GM18508 (cell line): Measurements from ENCODE around the gene OBSCN.

Experiments
- ATAC-seq: cut with Tn5 transposase; IDR thresholded peaks from one replicate; pipeline ENCODE4 v1.9.1; 2021; ENCODE audit warnings: moderate number of reproducible peaks; ENCODE audit not compliant: insufficient read depth, unreplicated experiment

The OBSCN gene

DNA sequence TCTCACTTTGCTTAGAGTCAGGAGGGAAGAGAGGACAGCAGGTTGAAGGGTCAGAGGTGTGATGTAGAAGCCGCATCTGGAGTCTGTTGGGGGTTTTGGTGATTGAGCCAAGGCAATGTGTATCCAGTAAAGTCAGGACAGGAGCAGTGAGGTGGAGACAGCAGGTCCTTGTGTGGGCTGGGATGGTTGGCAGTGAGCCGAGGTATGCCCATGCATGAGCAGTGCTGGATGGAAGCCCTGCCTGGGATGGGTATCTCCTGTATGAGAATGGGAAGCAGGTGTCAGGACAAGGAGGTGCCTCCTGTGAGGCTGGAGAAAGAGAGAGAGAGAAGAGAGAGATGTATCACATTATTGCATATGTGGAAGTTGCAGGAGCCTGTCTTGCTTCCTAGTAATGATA lies 90.0 kb downstream of the OBSCN start:
- ATAC-seq, result no peak

DNA sequence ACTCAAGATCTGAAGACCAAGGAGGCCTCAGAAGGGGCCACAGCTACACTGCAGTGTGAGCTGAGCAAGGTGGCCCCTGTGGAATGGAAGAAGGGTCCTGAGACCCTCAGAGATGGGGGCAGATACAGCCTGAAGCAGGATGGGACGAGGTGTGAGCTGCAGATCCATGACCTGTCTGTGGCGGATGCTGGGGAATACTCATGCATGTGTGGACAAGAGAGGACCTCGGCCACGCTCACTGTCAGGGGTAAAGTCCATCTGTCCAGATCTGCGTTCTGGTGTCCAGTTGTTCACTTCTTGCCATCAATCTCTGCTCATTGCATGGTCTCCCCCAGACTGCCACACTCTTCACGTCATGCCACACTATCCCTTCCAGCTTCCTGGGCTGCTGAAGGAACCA lies 90.6 kb downstream of the OBSCN start:
- no peak for ATAC-seq

DNA sequence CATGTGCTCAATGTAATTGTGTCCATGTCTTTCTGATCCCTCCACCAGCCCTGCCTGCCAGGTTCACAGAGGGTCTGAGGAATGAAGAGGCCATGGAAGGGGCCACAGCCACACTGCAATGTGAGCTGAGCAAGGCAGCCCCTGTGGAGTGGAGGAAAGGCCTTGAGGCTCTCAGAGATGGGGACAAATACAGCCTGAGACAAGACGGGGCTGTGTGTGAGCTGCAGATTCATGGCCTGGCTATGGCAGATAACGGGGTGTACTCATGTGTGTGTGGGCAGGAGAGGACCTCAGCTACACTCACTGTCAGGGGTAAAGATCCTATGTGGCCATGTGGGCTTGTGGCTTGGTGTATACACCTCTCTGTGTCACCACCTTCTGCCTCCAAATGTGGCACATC lies 91.4 kb downstream of the OBSCN start:
- no peak for ATAC-seq

DNA sequence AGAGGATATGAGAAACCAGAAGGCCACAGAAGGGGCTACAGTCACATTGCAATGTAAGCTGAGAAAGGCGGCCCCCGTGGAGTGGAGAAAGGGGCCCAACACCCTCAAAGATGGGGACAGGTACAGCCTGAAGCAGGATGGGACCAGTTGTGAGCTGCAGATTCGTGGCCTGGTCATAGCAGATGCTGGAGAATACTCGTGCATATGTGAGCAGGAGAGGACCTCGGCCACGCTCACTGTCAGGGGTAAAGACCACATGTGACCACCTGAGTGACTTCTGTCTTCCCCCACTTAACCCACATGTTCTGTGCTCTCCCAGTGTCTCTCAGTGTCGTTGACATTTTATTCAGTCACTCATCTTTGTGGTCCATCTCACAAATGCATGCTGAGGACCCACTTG lies 92.1 kb downstream of the OBSCN start:
- ATAC-seq, result no peak

GRCh38 chr1:228302086-228302485 lies 94.2 kb downstream of the OBSCN start:
- no peak for ATAC-seq

GRCh38 chr1:228303596-228303995 lies 95.8 kb downstream of the OBSCN start:
- ATAC-seq, result no peak

- ATAC-seq, result no peak
Measured at GRCh38 chr1:228304225-228304624, 96.4 kb downstream of the OBSCN start.

- ATAC-seq, result no peak
Measured at GRCh38 chr1:228304766-228305395, 97.0 kb downstream of the OBSCN start.

- ATAC-seq, result no peak
Measured at GRCh38 chr1:228305721-228306152, 97.9 kb downstream of the OBSCN start.

- ATAC-seq, result no peak
Measured at GRCh38 chr1:228306275-228307217, 98.7 kb downstream of the OBSCN start.

DNA sequence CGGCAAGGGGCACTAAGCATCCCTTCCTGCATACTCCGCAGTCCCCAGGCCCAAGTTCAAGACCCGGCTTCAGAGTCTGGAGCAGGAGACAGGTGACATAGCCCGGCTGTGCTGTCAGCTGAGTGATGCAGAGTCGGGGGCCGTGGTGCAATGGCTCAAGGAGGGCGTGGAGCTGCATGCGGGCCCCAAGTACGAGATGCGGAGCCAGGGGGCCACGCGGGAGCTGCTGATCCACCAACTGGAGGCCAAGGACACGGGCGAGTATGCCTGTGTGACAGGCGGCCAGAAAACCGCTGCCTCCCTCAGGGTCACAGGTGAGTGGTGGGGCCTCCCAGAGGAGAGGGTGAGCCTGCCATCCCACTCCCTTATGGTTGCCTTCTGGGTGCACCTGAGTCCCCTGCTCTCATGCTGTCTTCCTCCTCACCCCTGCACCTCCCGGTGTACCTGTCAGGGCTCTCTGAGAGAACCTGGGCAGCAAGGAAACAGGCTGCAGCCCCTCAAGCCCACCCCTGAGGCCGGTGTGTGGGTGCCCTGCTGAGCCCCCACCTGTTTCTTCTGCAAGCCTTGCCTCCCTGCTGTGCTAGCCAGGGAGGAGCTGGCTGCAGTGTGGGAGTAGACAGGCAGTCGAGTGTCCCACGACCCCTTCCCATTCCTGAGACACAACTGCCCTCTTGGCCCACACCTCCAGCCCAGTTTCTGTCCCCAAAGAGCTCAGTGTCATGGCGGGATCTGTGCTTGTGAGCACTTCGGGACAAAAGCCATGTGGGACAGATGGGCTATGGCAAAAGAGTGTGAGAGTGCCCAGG lies 99.6 kb downstream of the OBSCN start:
- no peak for ATAC-seq

GRCh38 chr1:228308085-228308601 lies 100.3 kb downstream of the OBSCN start:
- ATAC-seq, result no peak

- no peak for ATAC-seq
Measured at GRCh38 chr1:228308628-228309325, 100.9 kb downstream of the OBSCN start.

DNA sequence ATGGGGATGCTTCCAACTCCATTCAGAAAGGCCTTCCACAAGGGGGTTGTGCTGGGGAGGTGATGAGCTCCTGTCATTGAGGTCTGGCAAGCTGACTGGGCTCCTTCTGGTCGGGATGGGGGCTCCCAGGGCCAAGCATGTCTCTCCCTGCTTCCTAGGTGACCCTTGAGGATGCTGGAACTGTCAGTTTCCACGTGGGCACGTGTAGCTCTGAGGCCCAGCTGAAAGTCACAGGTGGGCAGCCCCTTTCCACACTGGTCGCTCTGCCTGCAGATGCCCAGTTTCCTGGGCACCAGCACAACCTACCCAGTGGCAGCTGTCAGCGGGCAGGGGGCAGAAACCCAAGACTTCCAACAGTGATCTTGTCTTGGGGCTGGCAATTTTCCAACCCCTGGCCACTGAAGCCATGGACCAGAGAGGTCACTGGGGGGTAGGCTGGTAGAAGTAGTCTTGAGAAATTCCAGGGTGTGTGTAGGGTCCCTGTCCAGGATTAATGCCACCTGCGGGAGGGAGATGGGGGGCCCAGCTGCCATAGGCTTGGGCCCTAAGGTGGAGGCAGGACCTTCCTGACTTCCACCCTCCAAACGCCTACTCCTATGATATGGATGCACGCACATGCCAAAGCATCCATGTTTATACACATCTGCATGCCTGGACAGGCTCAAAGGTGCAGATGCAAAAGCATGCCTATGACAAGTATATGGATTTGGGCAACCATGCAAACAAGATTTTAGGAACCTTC lies 101.7 kb downstream of the OBSCN start:
- ATAC-seq, result no peak

GRCh38 chr1:228310162-228310792 lies 102.4 kb downstream of the OBSCN start:
- ATAC-seq, result no peak

DNA sequence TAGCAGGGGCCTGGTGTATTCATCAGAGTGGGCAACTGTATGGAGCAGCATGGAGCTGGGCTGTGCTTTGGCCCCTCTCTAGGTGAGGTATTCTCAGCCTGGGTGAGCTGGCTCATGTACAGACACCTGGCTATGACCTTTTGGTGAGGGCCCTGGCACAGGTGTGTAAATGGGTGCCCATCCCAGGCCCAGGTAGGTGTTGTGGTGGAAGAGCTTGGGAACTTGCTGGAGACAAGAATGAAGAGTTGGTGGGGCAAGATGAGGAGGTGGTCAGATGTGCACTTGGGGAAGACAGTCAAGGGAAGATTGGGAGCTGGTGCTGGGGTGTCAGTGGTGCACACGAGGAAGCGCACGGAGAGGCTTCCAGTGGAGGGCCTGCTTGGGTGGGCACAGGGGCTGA lies 103.2 kb downstream of the OBSCN start:
- no peak for ATAC-seq

DNA sequence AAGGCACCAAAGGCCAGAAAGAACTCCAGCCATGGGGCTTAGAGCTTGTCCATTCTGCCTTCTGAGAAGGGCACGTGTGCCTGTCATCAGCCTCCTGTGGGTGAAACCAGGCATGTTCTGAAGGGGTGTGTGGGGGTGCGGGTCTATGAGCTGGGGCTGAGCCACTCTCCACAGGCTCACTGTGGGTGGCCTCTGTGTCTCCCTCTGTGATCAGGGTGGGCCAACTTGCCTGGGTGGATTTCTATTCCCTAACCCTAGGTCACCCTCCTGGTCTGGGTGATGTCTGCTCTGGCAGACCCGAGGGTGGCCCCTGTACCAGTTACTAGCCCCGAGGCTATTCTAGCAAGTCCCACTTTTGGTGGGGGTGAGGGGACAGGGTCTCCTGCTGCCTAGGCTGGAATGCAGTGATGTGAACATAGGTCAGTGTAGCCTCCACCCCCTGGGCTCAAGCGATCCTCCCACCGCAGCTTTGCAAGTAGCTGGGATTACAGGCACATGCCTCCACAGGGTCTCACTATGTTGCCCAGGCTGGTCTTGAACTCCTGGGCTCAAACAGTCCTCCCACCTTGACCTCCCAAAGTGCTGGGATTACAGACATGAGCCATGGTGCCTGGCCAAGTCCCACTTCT lies 104.4 kb downstream of the OBSCN start:
- ATAC-seq, result no peak

GRCh38 chr1:228313536-228314277 lies 105.9 kb downstream of the OBSCN start:
- ATAC-seq, result no peak
